ENCODE data around the gene CAMTA1.

CAMTA1 gene

GRCh38 chr1:7639435-7640131 is 854.3 kb downstream of the CAMTA1 start:
- DNase-seq (ENCODE audit: low read depth), result no peak

GRCh38 chr1:7640350-7640749 is 855.1 kb downstream of the CAMTA1 start:
- DNase-seq (ENCODE audit: low read depth), result no peak

DNA sequence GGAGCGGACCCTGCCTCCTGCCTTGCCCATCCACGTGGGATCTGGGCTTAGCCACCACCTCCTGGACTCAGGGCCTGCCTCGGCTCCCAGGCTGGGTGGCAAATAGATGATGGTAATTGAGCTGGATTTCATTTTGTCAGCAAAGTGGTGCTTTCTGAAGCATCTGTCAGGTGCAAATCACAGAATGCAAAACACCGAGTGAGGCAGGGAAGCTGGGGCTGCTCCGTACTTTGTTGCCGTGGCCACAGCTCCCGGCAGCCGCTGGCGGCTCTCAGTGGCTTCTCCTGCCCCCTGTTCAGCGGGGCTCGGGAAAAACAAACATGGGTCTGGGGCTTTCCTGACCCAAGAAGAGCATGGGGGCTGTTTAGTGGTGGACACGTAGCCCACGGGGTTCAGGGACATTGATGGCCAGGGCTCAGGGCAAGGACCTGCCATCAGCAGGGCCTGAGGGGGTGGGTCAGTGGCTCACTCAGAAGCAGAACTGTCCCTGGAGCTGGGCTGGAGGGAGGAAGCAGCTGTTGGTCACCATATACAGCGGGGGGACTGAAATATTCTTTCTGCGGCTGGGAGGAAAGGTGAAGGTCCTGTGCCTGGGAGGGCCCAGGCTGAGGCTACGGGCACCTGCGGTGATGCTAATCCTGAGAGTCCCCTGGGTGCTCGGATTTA is 855.8 kb downstream of the CAMTA1 start:
- DNase-seq (ENCODE audit: low read depth), result no peak

GRCh38 chr1:7641587-7642417 is 856.5 kb downstream of the CAMTA1 start:
- DNase-seq (ENCODE audit: low read depth), result no peak

- DNase-seq (ENCODE audit: low read depth), result no peak
Measured at GRCh38 chr1:7642418-7642704, 857.1 kb downstream of the CAMTA1 start.

- DNase-seq (ENCODE audit: low read depth), result no peak
Measured at GRCh38 chr1:7642781-7643529, 857.7 kb downstream of the CAMTA1 start.

DNA sequence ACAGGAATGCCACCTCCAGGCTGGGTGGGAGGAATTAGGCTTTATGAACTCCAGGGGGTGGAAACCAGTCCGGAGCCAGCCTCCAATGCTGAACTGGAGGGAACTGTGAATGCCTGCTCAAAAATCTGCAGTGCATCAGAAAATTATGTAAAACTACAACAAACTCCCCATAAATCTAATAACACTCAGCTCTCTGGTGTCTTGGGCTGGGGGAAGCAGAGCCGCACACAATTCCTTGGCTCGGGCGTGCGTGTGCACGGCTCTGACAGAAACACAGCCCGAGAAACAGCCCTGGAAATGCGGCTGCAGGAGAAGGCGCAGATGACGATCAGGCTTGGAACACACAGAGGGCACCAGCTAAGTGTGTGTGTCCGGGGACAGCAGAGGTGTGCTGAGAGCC is 858.3 kb downstream of the CAMTA1 start:
- DNase-seq (ENCODE audit: low read depth), result no peak

- no peak for DNase-seq (ENCODE audit: low read depth)
Measured at GRCh38 chr1:7644086-7644485, 858.8 kb downstream of the CAMTA1 start.

DNA sequence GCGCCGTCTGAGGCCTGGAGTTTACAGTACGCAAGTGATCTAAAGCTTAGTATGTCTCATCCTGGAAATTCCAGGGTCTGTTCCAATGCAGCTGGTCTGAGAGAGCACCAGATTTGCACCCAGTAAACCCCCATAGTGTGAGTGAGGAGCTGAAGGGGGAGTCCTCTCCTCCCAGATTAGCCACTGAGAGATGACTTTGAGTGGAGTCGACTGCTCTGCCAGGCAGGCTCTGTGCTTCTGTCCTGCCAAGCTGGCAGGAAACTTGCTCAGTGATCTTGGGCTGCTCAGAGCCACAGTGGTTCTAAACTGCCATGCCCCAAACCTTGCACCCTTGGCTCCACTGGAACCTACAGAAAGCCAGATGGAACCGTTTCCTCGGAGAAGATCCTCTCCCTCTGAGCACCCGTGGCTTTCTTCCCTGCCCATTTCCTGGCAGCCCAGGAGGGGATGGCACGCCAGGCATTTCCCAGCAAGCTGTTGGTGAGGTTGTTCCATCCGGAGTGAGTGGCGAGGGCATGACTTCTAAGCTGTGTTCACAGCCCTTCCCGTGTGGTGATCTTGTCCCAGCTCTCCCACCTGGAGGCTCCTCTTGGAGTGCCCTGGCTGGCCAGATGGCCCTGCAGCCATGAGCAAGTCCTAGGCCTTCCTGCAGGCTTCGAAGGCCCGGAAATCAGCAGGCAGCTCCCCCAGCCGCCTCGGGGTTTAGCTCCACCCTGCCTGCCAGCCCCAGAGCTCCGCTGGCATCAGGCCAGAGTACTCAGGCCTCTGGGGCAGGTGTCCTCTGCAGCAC is 859.9 kb downstream of the CAMTA1 start:
- DNase-seq (ENCODE audit: low read depth), result no peak

DNA sequence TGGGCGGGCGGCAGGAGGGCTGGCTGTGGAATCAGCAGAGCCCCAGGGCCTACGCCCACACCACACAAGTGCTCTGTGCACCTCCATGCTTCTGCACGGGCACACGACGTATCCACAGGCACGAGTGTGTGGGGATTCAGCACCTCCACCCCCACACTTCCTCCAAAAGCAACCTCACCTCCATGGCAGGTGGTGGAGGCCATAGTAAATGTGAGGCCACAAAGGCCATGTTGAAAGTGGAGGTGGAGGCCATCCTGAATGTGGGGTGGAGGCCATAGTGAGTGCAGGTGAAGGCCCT is 860.4 kb downstream of the CAMTA1 start:
- DNase-seq (ENCODE audit: low read depth), result no peak

DNA sequence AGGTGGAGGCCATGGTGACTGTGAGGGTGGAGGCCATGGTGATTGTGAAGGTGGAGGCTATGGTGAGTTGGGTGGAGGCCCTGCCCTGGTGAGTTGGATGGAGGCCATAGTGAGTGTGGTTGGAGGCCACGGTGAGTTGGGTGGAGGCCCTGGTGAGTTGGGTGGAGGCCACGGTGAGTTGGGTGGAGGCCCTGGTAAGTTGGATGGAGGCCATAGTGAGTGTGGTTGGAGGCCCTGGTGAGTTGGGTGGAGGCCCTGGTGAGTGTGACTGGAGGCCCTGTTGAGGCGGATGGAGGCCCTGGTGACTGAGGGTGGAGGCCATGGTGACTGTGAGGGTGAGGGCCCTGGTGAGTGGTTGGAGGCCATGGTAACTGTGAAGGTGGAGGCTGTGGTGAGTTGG is 860.9 kb downstream of the CAMTA1 start:
- no peak for DNase-seq (ENCODE audit: low read depth)

DNA sequence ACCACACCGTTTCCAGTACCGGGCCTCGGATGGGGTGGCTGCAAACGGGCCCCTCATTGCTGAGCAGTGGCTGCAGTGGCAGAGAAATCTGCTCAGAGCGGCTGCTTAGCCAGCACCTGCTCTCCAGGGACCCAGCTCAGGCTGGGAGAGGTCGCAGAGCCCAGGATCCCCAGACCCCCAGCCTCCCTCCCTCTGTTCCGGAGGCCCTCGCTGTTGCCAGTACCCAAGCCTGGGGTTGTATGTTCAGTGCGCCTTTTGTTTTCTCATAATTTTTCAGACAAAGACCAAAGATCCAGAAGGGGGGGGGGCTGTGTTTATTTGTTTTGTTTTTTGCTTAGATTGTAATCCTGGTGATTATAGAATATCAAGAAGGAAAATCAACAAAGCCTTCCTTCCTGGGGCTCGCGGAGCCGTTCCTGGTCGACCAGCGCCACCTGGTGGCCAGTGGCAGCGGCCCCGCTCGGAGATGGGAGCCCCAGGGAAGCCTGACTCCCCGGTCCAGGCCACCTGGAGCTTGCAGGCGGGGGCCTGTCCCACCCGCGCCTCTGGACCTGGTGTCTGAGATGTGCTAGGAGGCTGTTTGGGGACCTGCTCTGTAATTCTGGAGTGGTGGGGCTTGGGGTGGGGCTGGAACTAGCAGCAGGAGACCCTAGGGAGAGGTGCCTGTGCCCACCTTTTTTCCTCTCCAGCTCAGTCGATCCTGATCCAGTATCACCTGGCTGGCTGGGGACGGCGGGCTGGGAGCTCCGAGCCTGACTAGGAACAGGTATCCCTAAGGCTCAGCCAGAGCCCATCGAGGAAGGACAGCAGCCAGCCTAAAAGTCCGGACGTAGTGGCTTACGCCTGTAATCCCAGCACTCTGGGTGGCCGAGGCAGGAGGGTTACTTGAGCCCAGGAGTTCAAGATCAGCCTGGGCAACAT is 862.0 kb downstream of the CAMTA1 start:
- DNase-seq (ENCODE audit: low read depth), result peak; percentile 43

DNA sequence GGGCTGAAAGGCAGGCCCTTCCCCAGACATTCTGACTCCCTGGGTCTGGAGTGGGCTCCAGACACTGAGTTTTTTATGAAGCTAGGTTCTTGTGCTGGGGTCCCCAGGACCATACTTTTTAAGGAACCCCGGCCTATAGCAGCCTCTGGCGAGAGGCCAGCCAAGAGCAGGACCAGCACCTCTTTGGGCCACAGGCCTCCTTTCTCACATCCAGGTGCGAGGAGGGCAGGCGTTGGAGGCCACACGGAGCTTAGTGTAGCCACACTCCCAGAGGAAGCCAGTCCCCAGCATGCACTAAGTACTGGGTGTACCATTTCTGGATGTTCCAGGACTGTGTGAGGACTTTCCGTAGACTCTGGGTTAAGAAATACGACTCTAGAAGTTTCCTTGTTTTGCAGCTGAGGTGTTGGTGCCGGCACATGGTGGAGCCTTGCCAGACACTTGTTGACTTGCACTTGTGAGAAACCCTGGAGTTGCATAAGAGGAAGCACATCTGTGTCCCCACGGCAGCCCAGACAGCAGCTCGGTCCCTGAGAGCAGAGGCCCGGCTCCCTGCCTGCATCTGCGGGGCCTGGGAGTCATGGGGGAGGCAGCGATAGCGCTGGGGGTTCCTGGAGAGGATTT is 863.6 kb downstream of the CAMTA1 start:
- no peak for DNase-seq (ENCODE audit: low read depth)

- DNase-seq (ENCODE audit: low read depth), result no peak
Measured at GRCh38 chr1:7650801-7651200, 865.5 kb downstream of the CAMTA1 start.

- DNase-seq (ENCODE audit: low read depth), result no peak
Measured at GRCh38 chr1:7651203-7651602, 865.9 kb downstream of the CAMTA1 start.

- no peak for DNase-seq (ENCODE audit: low read depth)
Measured at GRCh38 chr1:7652061-7652460, 866.8 kb downstream of the CAMTA1 start.

DNA sequence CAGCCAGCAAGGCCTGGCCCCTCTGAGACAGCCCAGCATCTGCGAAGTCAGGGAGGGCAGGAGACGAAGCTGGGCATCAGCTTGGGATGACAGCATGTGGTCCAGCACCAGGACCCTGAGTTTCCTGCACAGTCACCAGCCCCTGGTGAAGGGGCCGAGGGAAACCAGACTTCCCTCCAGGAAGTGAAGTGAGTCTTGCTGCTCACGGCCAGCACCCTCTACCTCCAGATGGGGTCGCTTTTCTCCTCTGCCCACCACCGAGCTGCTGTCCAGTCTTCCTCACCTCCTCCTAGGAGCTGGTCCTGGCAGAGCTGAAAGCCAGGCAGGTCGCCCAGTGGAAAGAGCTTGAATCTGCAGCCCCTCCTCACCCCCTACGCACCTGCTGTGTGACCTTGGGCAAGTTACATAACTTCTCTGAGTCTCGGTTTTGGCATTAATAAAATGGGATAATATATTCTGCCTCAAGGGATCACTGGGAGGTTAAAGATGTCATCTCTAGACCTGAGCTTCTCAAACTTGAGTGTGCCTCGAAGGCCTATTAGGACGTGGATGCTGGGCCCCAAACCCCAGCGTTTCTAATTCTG is 867.4 kb downstream of the CAMTA1 start:
- no peak for DNase-seq (ENCODE audit: low read depth)

DNA sequence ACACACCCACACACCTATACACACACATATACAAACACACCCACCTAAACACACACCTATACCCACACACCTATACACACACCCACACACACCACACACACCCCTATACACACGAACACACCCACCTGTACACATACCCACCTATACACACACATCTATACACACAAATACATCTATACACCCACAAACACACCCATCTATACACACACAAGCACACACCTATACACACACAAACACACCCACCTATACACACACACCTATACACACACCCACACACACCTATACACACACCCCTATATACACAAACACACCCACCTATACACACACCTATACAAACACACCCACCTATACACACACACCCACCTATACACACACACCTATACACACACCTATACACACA is 869.5 kb downstream of the CAMTA1 start:
- no peak for DNase-seq (ENCODE audit: low read depth)

DNA sequence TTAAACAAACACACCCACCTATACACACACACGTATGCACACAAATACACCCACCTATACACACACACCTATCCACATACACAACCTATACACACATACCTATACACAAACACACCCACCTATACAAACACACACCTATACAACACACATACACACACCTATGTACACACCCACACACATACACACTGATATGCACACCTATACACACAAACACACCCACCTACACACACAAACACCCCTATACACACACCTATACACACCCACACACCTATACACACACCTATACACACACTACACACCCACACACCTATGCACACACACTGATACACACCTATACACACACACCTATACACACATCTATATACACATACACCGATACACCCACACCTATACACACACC is 870.1 kb downstream of the CAMTA1 start:
- no peak for DNase-seq (ENCODE audit: low read depth)

All from stimulated activated CD8-positive, alpha-beta memory T cell treated with anti-CD3 and anti-CD28 coated beads, Interleukin-12 subunit alpha, Interleukin-12 subunit beta, amount 100 ng/mL, for 1 hour (primary cell).